Aorta (tissue), 5 donors: Measurements from ENCODE around the gene GRIN2D. TPM values are rescaled to one million over a fixed set of nuclear protein-coding genes. Genes with fewer than 3 reads are reported as not detected.

Experiments used
- ATAC-seq: fragments of 200-7000 bp; cut with Tn5 transposase; one replicate; pipeline ENCODE4 v1.9.1; 2022; ENCODE audit warnings: moderate library complexity; ENCODE audit not compliant: low FRiP score
- DNase-seq, 2 donors: peaks; one replicate each; pipeline ENCODE4 v3.0.0-alpha.2; 2020
- H3K27ac ChIP-seq, 2 donors: one replicate each; pipeline ENCODE4 v1.5.1; 2013; ENCODE audit warnings: low read length in 2 of 2, mild to moderate bottlenecking in 2 of 2, moderate library complexity in 2 of 2, control low read depth in 1 of 2, inconsistent platforms in 1 of 2, low read depth in 1 of 2
- H3K27me3 ChIP-seq, 2 donors: one replicate each; pipeline ENCODE4 v1.6.1; 2013; ENCODE audit warnings: control low read depth in 1 of 2, low read length in 1 of 2, mild to moderate bottlenecking in 1 of 2, moderate library complexity in 1 of 2; ENCODE audit not compliant: insufficient read depth in 2 of 2, control insufficient read depth in 1 of 2
- H3K36me3 ChIP-seq, 2 donors: one replicate each; pipeline ENCODE4 v1.6.1; 2013; ENCODE audit warnings: control low read depth in 1 of 2, low read length in 1 of 2, mild to moderate bottlenecking in 1 of 2; ENCODE audit not compliant: insufficient read depth in 2 of 2, control insufficient read depth in 1 of 2
- H3K4me1 ChIP-seq, 2 donors: one replicate each; pipeline ENCODE4 v1.6.1; 2013; ENCODE audit warnings: low read length in 2 of 2, control low read depth in 1 of 2, mild to moderate bottlenecking in 1 of 2, moderate library complexity in 1 of 2; ENCODE audit not compliant: insufficient read depth in 2 of 2, control insufficient read depth in 1 of 2
- H3K4me3 ChIP-seq, 2 donors: one replicate each; pipeline ENCODE4 v1.5.1; 2013; ENCODE audit warnings: low read length in 2 of 2, control low read depth in 1 of 2, mild to moderate bottlenecking in 1 of 2
- H3K9me3 ChIP-seq: one replicate; pipeline ENCODE4 v1.6.1; 2013; ENCODE audit warnings: mild to moderate bottlenecking, low read length; ENCODE audit not compliant: control insufficient read depth
- WGBS, 2 donors: extraction: QIAGEN DNeasy Blood & Tissue Kit; methylation state at CpG; one replicate each; pipeline ENCODE4 v1.1.7; 2013; 5-methylcytosine and 5-hydroxymethylcytosine counted together
- intact Hi-C, 2 donors: fragments of 100-400 bp; cut with DNase I; formaldehyde crosslinking; loops; one replicate each; pipeline versions ENCODE4 v1.14.2 to v1.15.0; 2022
- polyA plus RNA-seq, 2 donors: library from polyadenylated mRNA; stranded (reverse); fragments of 200-250 nt; gene quantifications; one replicate each; pipeline ENCODE4 v1.2.3, GENCODE V29; 2013
- total RNA-seq, 2 donors: library from RNA; stranded (reverse); fragmentation: NEBNext Ultra II Directional; extraction: Animal tissue kit (Norgen Biotek cat#: 25700); gene quantifications; one replicate each; pipeline ENCODE4 v1.2.1, GENCODE V29; 2021
- donor health status: healthy with polysubstance abuse.
- donor health status: Bipolar disorder and iron deficiency.
- donor health status: DM: no; HTN: no; CAD: no.
- donor health status: DM: no; HTN: no; CAD: no.
- donor health status: DM: yes; HTN: yes; CAD: no.

Gene GRIN2D
- total and polyA plus RNA-seq, 4 donors = 0.03 to 4.0 (median 0.91) TPM; not detected in 1

- WGBS, 2 donors = 79 to 80% methylated on average over 8 of the region's 8 CpGs
- no peak for ATAC-seq
- no peak for DNase-seq
- Histone ChIP-seq H3K4me3 (no peak overlapping the region), H3K36me3 (no peaks in the 10 kb centered on the region), H3K4me1 (no peaks in the 10 kb centered on the region), H3K27me3 (no peaks in the 10 kb centered on the region), H3K27ac (no peak overlapping the region), H3K9me3 (no peaks in the 10 kb centered on the region)
- intact Hi-C loops = no loop called here
These were observed 39.9 kb downstream of the GRIN2D start for GRCh38 chr19:48433337-48433736.

DNA sequence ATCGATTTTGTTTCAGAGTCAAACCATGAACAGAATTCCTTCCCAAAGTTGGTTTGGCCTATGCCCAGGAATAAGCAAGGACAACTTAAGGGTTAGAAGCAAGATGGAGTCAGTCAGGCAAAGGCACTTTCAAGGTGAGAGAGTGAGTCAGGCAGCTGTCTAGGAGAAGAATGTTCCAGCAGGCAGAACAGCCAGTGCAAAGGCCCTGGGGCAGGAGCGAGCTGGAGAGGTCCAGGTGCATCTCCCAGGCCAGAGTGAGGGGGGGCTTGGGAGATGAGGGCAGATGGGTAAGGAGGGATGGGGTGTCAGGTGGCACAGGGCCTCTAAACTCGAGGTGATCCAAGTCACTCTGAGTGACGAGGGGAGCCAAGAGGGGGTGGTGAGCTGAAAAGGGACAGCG is 43.1 kb downstream of the GRIN2D start:
- ATAC-seq (no peak), DNase-seq (no peak)
- 88 to 90% methylated on average over 5 of the region's 5 CpGs for WGBS, 2 donors
- H3K36me3 ChIP-seq = no peaks in the 10 kb centered on the region
- H3K4me3 ChIP-seq = no peak overlapping the region
- H3K27me3 ChIP-seq = no peaks in the 10 kb centered on the region
- H3K27ac ChIP-seq = no peak overlapping the region
- intact Hi-C loops = no loop called here
- no peaks in the 10 kb centered on the region for H3K4me1 ChIP-seq
- H3K9me3 ChIP-seq = no peaks in the 10 kb centered on the region

- WGBS, 2 donors = 94 to 97% methylated on average over 20 of the region's 20 CpGs
- no peaks in the 10 kb centered on the region for H3K27me3 ChIP-seq
These were observed 48.0 kb downstream of the GRIN2D start for GRCh38 chr19:48441360-48442050.

GRCh38 chr19:48442116-48443035 is 48.9 kb downstream of the GRIN2D start:
- no peak overlapping the region for H3K27ac ChIP-seq
- intact Hi-C loops = loop anchor here in 1 of 2 donors (10.0 kb wide), 1 partner anchor 118 kb away; the partner anchor contains the start of gene EMP3
- 30 to 33% methylated on average over 40 to 94 of the region's 94 CpGs for WGBS, 2 donors
- no peaks in the 10 kb centered on the region for H3K9me3 ChIP-seq
- H3K4me1 ChIP-seq = no peaks in the 10 kb centered on the region
- no peak overlapping the region for H3K4me3 ChIP-seq
- H3K36me3 ChIP-seq = no peaks in the 10 kb centered on the region
- H3K27me3 ChIP-seq = no peaks in the 10 kb centered on the region
- no peak for ATAC-seq
- DNase-seq = no peak

More at GRCh38 chr19:48441360-48442050, 48.0 kb downstream of the GRIN2D start:
- intact Hi-C loops = loop anchor here in 1 of 2 donors (10.0 kb wide), 1 partner anchor 117 kb away; the partner anchor contains the start of gene EMP3
- Histone ChIP-seq H3K9me3 (no peaks in the 10 kb centered on the region), H3K36me3 (no peaks in the 10 kb centered on the region), H3K27ac (no peak overlapping the region), H3K4me1 (no peaks in the 10 kb centered on the region), H3K4me3 (no peak overlapping the region)
- DNase-seq (no peak), ATAC-seq (no peak)

- H3K27ac ChIP-seq = no peak overlapping the region
- H3K4me1 ChIP-seq = no peaks in the 10 kb centered on the region
- 0 to 1% methylated on average over 14 to 60 of the region's 60 CpGs for WGBS, 2 donors
- no peak for ATAC-seq
- no peaks in the 10 kb centered on the region for H3K36me3 ChIP-seq
- peak overlapping the region; percentile 3 to 34 for H3K4me3 ChIP-seq
- intact Hi-C loops = loop anchor here in 1 of 2 donors (10.0 kb wide), 1 partner anchor 118 kb away; the partner anchor contains the start of gene EMP3
- DNase-seq = no peak
- H3K27me3 ChIP-seq = no peaks in the 10 kb centered on the region
- no peaks in the 10 kb centered on the region for H3K9me3 ChIP-seq
These were observed 49.8 kb downstream of the GRIN2D start for GRCh38 chr19:48443256-48443655.

Other genes with a start within 250 kb of the GRIN2D start
- gene LIG1, start 223.3 kb upstream of the GRIN2D start, total RNA-seq = 10 to 100 TPM; 11.3 to 16.0 TPM
- 10 to 100 TPM in 1 of 2 donors, 1 to 10 TPM in 1; 3.4 to 33.7 TPM for gene LIG1, start 223.3 kb upstream of the GRIN2D start, polyA plus RNA-seq
- 10 to 100 TPM in 1 of 2 donors, 1 to 10 TPM in 1; 9.0 to 10.3 TPM for gene ZSWIM9, start 223.0 kb upstream of the GRIN2D start, total RNA-seq
- gene ZSWIM9, start 223.0 kb upstream of the GRIN2D start, polyA plus RNA-seq = 10 to 100 TPM in 1 of 2 donors, 1 to 10 TPM in 1; 6.0 to 21.8 TPM
- gene CARD8, start 137.8 kb upstream of the GRIN2D start, total RNA-seq = 100 to 1,000 TPM in 1 of 2 donors, 10 to 100 TPM in 1; 46.5 to 116 TPM
- 10 to 100 TPM in 1 of 2 donors, 1 to 10 TPM in 1; 7.6 to 18.1 TPM for gene CARD8, start 137.8 kb upstream of the GRIN2D start, polyA plus RNA-seq
- 1 to 10 TPM in 1 of 2 donors, under 1 TPM in 1; 0.26 to 1.0 TPM for gene ZNF114, start 123.6 kb upstream of the GRIN2D start, total RNA-seq
- not detected for gene ZNF114, start 123.6 kb upstream of the GRIN2D start, polyA plus RNA-seq
- 100 to 1,000 TPM; 107 to 151 TPM for gene EMP3, start 68.1 kb upstream of the GRIN2D start, total RNA-seq
- 100 to 1,000 TPM; 109 to 149 TPM for gene EMP3, start 68.1 kb upstream of the GRIN2D start, polyA plus RNA-seq
- gene TMEM143, start 29.7 kb upstream of the GRIN2D start, total RNA-seq = 1 to 10 TPM; 4.9 to 9.2 TPM
- gene TMEM143, start 29.7 kb upstream of the GRIN2D start, polyA plus RNA-seq = 1 to 10 TPM; 6.4 to 6.6 TPM
- not detected for gene SYNGR4, start 29.3 kb upstream of the GRIN2D start, total RNA-seq
- not detected for gene SYNGR4, start 29.3 kb upstream of the GRIN2D start, polyA plus RNA-seq
- gene KDELR1, start 2.1 kb upstream of the GRIN2D start, total RNA-seq = 100 to 1,000 TPM in 1 of 2 donors, 10 to 100 TPM in 1; 94.0 to 128 TPM
- 100 to 1,000 TPM in 1 of 2 donors, 10 to 100 TPM in 1; 60.7 to 122 TPM for gene KDELR1, start 2.1 kb upstream of the GRIN2D start, polyA plus RNA-seq
- gene GRWD1, start 52.3 kb downstream of the GRIN2D start, total RNA-seq = 10 to 100 TPM; 21.4 to 25.8 TPM
- 1 to 10 TPM; 7.0 to 9.0 TPM for gene GRWD1, start 52.3 kb downstream of the GRIN2D start, polyA plus RNA-seq
- gene KCNJ14, start 61.9 kb downstream of the GRIN2D start, total RNA-seq = 1 to 10 TPM; 1.1 TPM
- gene KCNJ14, start 61.9 kb downstream of the GRIN2D start, polyA plus RNA-seq = under 1 TPM in 1 of 2 donors, not detected in 1; 0.36 TPM
- gene CYTH2, start 75.7 kb downstream of the GRIN2D start, total RNA-seq = 10 to 100 TPM; 56.8 to 61.2 TPM
- 10 to 100 TPM; 32.7 to 76.6 TPM for gene CYTH2, start 75.7 kb downstream of the GRIN2D start, polyA plus RNA-seq
- 1 to 10 TPM in 1 of 2 donors, under 1 TPM in 1; 0.71 to 4.2 TPM for gene LMTK3, start 118.2 kb downstream of the GRIN2D start, total RNA-seq
- gene LMTK3, start 118.2 kb downstream of the GRIN2D start, polyA plus RNA-seq = 1 to 10 TPM in 1 of 2 donors, under 1 TPM in 1; 0.51 to 1.3 TPM
- gene SULT2B1, start 158.5 kb downstream of the GRIN2D start, total RNA-seq = not detected
- gene SULT2B1, start 158.5 kb downstream of the GRIN2D start, polyA plus RNA-seq = 1 to 10 TPM in 1 of 2 donors, not detected in 1; 2.1 TPM
- gene SPACA4, start 213.1 kb downstream of the GRIN2D start, total RNA-seq = not detected
- gene SPACA4, start 213.1 kb downstream of the GRIN2D start, polyA plus RNA-seq = under 1 TPM in 1 of 2 donors, not detected in 1; 0.18 TPM
- gene FAM83E, start 221.4 kb downstream of the GRIN2D start, total RNA-seq = under 1 TPM in 1 of 2 donors, not detected in 1; 0.45 TPM
- gene FAM83E, start 221.4 kb downstream of the GRIN2D start, polyA plus RNA-seq = 10 to 100 TPM in 1 of 2 donors, under 1 TPM in 1; 0.74 to 12.3 TPM
- gene RPL18, start 225.5 kb downstream of the GRIN2D start, total RNA-seq = 100 to 1,000 TPM; 900 to 909 TPM
- 1,000 to 10,000 TPM; 2,172 to 2,376 TPM for gene RPL18, start 225.5 kb downstream of the GRIN2D start, polyA plus RNA-seq
- 10 to 100 TPM; 14.6 to 17.9 TPM for gene SPHK2, start 225.8 kb downstream of the GRIN2D start, total RNA-seq
- 10 to 100 TPM; 21.5 to 25.4 TPM for gene SPHK2, start 225.8 kb downstream of the GRIN2D start, polyA plus RNA-seq
- gene DBP, start 243.7 kb downstream of the GRIN2D start, total RNA-seq = 10 to 100 TPM in 1 of 2 donors, 1 to 10 TPM in 1; 1.5 to 10.7 TPM
- 1 to 10 TPM; 5.3 to 6.8 TPM for gene DBP, start 243.7 kb downstream of the GRIN2D start, polyA plus RNA-seq